NCI-H524 treated with DMSO at 0.1 percent for 48 hours (cell line): Measurements from ENCODE around the gene TLCD2.
"Not testable (repeated sequence)": the region's sequence is repeated elsewhere in the genome, so short reads cannot be mapped to it uniquely, and the experiment has no call there.

Experiments used
- DNase-seq: peaks from one replicate; lab custom pipeline; 2025; lab: John Stamatoyannopoulos, UW

Gene TLCD2

GRCh38 chr17:1716076-1716911 lies 6.1 kb upstream of the TLCD2 start:
- DNase-seq = peak; percentile 95

- DNase-seq = no peak
Observed at GRCh38 chr17:1715803-1716075, 5.6 kb upstream of the TLCD2 start.

GRCh38 chr17:1714980-1715802 lies 5.0 kb upstream of the TLCD2 start:
- DNase-seq = no peak

- DNase-seq = no peak
Observed at GRCh38 chr17:1714427-1714979, 4.3 kb upstream of the TLCD2 start.

- no peak for DNase-seq
Observed at GRCh38 chr17:1713878-1714426, 3.8 kb upstream of the TLCD2 start.

- DNase-seq = no peak
Observed at GRCh38 chr17:1713160-1713877, 3.1 kb upstream of the TLCD2 start.

GRCh38 chr17:1712271-1712670 lies 2.1 kb upstream of the TLCD2 start:
- DNase-seq = no peak

- DNase-seq = no peak
Observed at GRCh38 chr17:1711804-1712203, 1.6 kb upstream of the TLCD2 start.

GRCh38 chr17:1710807-1711553 lies 803 bp upstream of the TLCD2 start:
- DNase-seq = no peak

GRCh38 chr17:1709403-1709951 lies 700 bp downstream of the TLCD2 start:
- DNase-seq = no peak

- not testable (repeated sequence) for DNase-seq
Observed at GRCh38 chr17:1708791-1709346, 1.3 kb downstream of the TLCD2 start.

- DNase-seq = no peak
Observed at GRCh38 chr17:1707107-1707506, 3.1 kb downstream of the TLCD2 start.

GRCh38 chr17:1705004-1705403 lies 5.2 kb downstream of the TLCD2 start:
- DNase-seq = no peak

GRCh38 chr17:1703063-1703462 lies 7.1 kb downstream of the TLCD2 start:
- DNase-seq = no peak

GRCh38 chr17:1699891-1700290 lies 10.3 kb downstream of the TLCD2 start:
- not testable (repeated sequence) for DNase-seq

- no peak for DNase-seq
Observed at GRCh38 chr17:1697681-1698080, 12.5 kb downstream of the TLCD2 start.

- no peak for DNase-seq
Observed at GRCh38 chr17:1695365-1695764, 14.8 kb downstream of the TLCD2 start.

- DNase-seq = no peak
Observed at GRCh38 chr17:1693339-1693738, 16.8 kb downstream of the TLCD2 start.

GRCh38 chr17:1690544-1691221 lies 19.5 kb downstream of the TLCD2 start:
- no peak for DNase-seq

- DNase-seq = not testable (repeated sequence)
Observed at GRCh38 chr17:1688405-1688804, 21.8 kb downstream of the TLCD2 start.
